ENCODE measurements around the gene DUSP2. TPM values are rescaled to one million over a fixed set of nuclear protein-coding genes. Genes with fewer than 3 reads are reported as not detected.

Gene DUSP2
- total and polyA plus RNA-seq, 7 donors = 1.2 to 17.4 (median 2.8) TPM; not detected in 1

GRCh38 chr2:96137321-96138178, 7.7 kb downstream of the DUSP2 start:
- H3K4me3 ChIP-seq = no peak overlapping the region
- TF ChIP-seq EP300 (IDR thresholded peaks at IDR 0.05) (no peak), POLR2A (IDR thresholded peaks at IDR 0.05) (no peak), POLR2AphosphoS5 (IDR thresholded peaks at IDR 0.05) (no peak), CTCF (IDR thresholded peaks at IDR 0.05) (no peak)
- H3K4me1 ChIP-seq = no peaks in the 10 kb centered on the region
- DNase-seq = no peak
- no peak overlapping the region for H3K27ac ChIP-seq
- peaks cover 0 to 12% (median 0%) of the 10 kb centered on the region in 3 donors for H3K27me3 ChIP-seq
- WGBS, 2 donors = 80 to 83% methylated on average over 15 of the region's 15 CpGs
- intact Hi-C loops (cut with DNase I) = loop anchor here (10.0 kb wide), 1 partner anchor 367 kb away; the partner anchor contains the start of gene NEURL3
- no peaks in the 10 kb centered on the region for H3K36me3 ChIP-seq
- H3K9me3 ChIP-seq = no peaks in the 10 kb centered on the region

- H3K27me3 ChIP-seq = peaks cover 0 to 12% (median 0%) of the 10 kb centered on the region in 3 donors
- no peak for DNase-seq
- TF ChIP-seq CTCF (IDR thresholded peaks at IDR 0.05) (no peak), EP300 (IDR thresholded peaks at IDR 0.05) (no peak), POLR2AphosphoS5 (IDR thresholded peaks at IDR 0.05) (no peak), POLR2A (IDR thresholded peaks at IDR 0.05) (no peak)
- no peaks in the 10 kb centered on the region for H3K36me3 ChIP-seq
- whole genome bisulfite sequencing, 2 donors = 78 to 89% methylated on average over 8 of the region's 8 CpGs
- no peak overlapping the region for H3K27ac ChIP-seq
- H3K9me3 ChIP-seq = no peaks in the 10 kb centered on the region
- no peak overlapping the region for H3K4me3 ChIP-seq
- intact Hi-C loops (cut with DNase I) = loop anchor here (10.0 kb wide), 1 partner anchor 369 kb away; the partner anchor contains the start of gene NEURL3
- no peaks in the 10 kb centered on the region for H3K4me1 ChIP-seq
Observed at GRCh38 chr2:96136129-96136720, 9.0 kb downstream of the DUSP2 start.

- Histone ChIP-seq H3K36me3 (no peaks in the 10 kb centered on the region), H3K27me3 (peaks cover 0 to 12% (median 0%) of the 10 kb centered on the region in 3 donors), H3K9me3 (no peaks in the 10 kb centered on the region), H3K4me1 (no peaks in the 10 kb centered on the region), H3K27ac (no peak overlapping the region), H3K4me3 (no peak overlapping the region)
- intact Hi-C loops (cut with DNase I) = loop anchor here (10.0 kb wide), 1 partner anchor 369 kb away; the partner anchor contains the start of gene NEURL3
- 88 to 89% methylated on average over 5 of the region's 5 CpGs for WGBS, 2 donors
- TF ChIP-seq EP300 (IDR thresholded peaks at IDR 0.05) (no peak), POLR2AphosphoS5 (IDR thresholded peaks at IDR 0.05) (no peak), CTCF (IDR thresholded peaks at IDR 0.05) (no peak), POLR2A (IDR thresholded peaks at IDR 0.05) (no peak)
- no peak for DNase-seq
Observed at GRCh38 chr2:96135621-96136020, 9.6 kb downstream of the DUSP2 start.

- H3K27ac ChIP-seq = no peak overlapping the region
- H3K27me3 ChIP-seq = peaks cover 0 to 12% (median 0%) of the 10 kb centered on the region in 3 donors
- intact Hi-C loops (cut with DNase I) = loop anchor here (10.0 kb wide), 1 partner anchor 370 kb away; the partner anchor contains the start of gene NEURL3
- no peaks in the 10 kb centered on the region for H3K36me3 ChIP-seq
- H3K9me3 ChIP-seq = no peaks in the 10 kb centered on the region
- 90 to 93% methylated on average over 9 of the region's 9 CpGs for WGBS, 2 donors
- no peak overlapping the region for H3K4me3 ChIP-seq
- TF ChIP-seq CTCF (IDR thresholded peaks at IDR 0.05) (no peak), EP300 (IDR thresholded peaks at IDR 0.05) (no peak), POLR2A (IDR thresholded peaks at IDR 0.05) (no peak), POLR2AphosphoS5 (IDR thresholded peaks at IDR 0.05) (no peak)
- no peak for DNase-seq
- H3K4me1 ChIP-seq = no peaks in the 10 kb centered on the region
Observed at GRCh38 chr2:96135171-96135570, 10.1 kb downstream of the DUSP2 start.

Measured in sigmoid colon (tissue), 7 donors.